NCI-H1436 (cell line): ENCODE results near the gene MYOG.
A peak's percentile ranks its signal among the peaks of the same experiment; 100 is the strongest.

Experiments
- DNase-seq: peaks from one replicate; lab custom pipeline; 2025; lab: John Stamatoyannopoulos, UW

The MYOG gene

GRCh38 chr1:203072002-203072602, 13.7 kb downstream of the MYOG start:
- DNase-seq: no peak

GRCh38 chr1:203069030-203069747, 16.6 kb downstream of the MYOG start:
- DNase-seq: no peak

DNA sequence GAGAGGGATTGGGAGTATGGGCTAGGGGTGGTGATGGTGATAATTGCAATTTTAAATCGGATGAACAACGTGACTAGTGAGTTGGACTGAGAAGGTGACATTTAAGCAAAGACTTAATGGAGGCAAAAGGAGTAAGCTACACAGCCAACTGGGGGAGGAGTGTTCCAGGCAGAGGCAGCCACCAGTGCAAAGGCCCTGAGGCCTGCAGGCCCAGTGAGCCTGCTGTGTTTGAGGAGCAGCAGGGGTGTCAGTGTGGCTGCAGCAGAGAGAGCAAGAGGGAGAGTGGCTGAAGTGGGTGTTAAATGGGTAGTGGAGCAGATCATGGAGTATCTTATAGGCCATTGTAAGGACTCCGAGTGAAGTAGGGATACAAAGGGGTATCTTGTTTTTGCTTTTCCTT, 18.8 kb downstream of the MYOG start:
- DNase-seq: no peak

DNA sequence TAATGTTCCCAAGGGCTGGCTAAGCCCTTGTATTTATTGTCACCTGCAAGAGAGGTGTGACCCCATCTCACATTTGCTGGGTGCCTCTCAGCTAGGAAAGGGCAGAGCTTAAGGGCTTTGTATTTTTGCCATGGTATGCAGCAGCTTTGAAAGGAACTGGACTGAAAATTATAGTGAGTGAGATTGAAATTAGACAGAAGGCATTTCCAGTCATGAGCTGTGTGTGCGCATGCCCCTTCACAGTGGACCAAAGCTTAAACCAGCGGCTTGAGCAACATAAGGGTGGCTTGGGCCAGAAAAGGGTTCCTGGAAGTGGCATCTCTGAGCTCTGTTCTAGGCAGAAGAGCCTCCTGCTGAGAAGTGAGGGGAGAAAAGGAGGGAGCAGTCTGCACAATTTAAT, 19.8 kb downstream of the MYOG start:
- no peak for DNase-seq

GRCh38 chr1:203065191-203065590, 20.6 kb downstream of the MYOG start:
- no peak for DNase-seq

DNA sequence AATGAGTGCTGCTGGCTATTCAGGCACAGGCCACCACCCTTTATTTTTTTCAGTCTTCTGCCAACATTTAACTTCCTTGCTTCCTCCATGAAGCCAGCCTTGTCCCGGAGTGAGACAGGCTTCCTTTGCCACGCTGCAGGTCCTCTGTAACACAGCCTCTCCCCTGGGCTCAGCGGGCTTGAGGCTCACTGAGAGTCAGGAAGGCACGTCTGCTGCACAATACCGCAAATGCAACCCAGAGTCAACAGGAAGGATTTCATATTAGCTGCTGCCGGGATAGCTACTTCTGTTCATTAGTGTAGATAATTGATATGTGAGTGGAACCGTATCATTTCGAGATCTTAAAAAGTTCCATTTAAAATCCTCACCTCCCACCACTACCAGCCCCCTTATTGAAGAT, 22.5 kb downstream of the MYOG start:
- DNase-seq: no peak

GRCh38 chr1:203060115-203060514, 25.7 kb downstream of the MYOG start:
- no peak for DNase-seq

DNA sequence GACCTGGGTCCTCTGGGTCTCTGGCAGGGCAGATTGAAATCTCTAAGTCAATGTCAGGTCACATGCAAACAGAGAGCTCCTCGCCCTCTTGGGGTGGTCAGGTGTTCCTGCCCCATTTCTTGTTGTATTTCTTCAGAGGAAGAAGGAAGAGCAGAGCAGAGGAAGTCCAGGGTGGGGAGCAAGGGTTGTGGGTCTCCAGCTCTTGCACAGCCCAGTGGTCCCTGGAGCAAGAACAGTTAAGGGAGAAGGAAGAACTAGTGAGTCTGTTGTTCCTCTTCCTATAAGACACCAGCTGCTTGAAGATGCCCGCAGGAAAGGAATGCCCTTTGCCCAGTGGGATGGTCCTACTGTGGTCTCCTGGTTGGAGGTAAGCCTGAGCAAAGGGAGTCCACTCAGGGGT, 26.3 kb downstream of the MYOG start:
- DNase-seq: no peak

- no peak for DNase-seq
Measured at GRCh38 chr1:203058676-203058935, 27.2 kb downstream of the MYOG start.

DNA sequence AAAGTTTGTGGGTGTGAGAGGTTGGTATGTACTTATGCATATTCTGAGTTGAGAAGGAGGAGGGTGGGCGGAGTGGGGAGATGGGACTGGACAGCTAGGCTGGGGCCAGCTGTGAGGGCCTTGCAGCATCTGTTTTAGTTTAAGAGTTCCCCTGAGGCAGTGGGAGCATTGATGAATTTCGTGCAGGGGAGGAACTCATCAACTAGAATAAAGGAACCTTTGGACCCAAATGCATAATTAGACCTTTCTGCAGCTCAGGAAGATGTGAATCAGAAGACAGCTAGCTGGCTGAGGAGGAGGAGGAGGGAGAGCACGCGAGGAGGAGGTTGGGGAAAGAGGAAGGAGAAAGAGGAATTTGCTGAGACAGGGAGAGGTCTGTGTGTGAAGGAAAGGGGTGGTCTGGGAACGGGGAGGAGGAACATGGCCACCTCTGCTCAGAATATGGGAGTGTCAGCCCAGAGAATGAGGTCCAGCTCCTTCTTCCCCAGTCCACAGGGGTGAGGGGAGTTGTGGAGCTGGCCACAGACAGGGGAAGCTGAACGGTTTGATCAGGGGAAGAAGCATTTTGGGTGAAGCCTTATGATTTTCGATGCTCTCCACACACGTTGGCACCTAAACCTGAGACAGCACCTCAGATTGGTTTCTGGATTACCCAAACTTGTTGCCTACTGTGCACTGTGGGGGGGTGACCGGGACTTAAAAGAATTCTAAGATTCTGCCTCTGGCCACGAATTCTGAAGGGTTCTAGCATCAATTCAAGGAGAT, 27.7 kb downstream of the MYOG start:
- no peak for DNase-seq

DNA sequence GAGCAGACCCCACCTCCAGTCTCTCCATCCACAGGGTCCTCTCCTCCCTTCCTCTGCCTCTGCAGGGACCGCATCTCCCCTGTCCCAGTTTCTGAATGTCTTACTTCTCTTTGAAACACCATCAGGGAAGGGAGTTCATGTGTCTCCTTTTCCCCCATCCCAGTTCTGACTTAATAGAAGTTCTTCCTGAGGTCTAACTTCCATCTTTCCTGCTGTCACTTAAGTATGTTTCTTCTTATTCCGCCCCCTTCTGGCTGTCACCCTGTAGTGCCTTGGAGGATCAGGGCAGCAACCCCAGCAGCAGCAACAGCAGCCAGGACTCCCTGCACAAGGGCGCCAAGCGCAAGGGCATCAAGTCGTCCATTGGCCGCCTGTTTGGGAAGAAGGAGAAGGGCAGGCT, 29.3 kb downstream of the MYOG start:
- DNase-seq: no peak

DNA sequence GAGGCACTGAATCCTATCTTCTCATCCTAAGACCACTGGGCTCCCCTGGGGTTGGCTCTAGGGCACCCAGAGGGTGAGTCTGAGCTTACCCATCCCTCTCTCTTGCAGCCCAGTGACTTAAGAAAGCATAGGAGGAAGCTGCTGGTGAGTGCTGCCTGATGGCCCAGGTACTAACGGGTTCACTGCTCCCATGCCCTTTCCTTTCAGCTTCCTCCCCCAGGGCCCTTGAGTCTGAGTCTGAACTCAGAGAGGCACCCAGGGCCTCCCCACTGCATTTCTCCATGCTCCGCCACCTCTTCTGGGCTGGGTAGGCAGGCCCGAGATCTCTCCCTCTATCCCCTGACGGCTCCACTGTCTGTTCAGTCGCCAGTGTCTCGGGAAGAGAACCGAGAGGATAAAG, 29.8 kb downstream of the MYOG start:
- no peak for DNase-seq

DNA sequence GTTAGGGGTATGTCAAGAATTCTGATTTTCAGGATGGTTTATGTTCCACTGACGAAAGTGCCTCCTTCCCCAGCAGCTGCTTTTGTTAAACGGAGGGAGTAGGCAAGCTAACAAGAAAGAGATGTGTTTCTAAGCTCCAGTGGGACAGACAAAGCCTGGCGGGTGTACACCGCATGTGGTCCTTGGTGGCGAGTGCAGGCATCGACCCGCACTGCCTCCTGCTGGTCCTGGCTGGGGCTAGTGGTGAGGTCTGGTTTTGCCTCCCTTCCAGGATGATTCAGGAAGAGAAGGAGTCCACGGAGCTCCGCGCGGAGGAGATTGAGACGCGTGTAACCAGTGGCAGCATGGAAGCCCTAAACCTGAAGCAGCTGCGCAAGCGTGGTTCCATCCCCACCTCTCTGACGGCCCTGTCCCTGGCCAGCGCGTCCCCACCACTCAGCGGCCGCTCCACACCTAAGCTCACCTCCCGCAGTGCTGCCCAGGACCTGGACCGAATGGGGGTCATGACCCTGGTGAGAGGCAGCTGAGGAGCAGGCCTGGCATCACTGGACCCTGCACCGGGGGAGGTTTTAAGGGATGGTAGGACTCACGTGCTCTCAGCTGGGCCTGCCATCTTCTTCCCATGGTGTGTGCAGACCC, 30.5 kb downstream of the MYOG start:
- DNase-seq: no peak

DNA sequence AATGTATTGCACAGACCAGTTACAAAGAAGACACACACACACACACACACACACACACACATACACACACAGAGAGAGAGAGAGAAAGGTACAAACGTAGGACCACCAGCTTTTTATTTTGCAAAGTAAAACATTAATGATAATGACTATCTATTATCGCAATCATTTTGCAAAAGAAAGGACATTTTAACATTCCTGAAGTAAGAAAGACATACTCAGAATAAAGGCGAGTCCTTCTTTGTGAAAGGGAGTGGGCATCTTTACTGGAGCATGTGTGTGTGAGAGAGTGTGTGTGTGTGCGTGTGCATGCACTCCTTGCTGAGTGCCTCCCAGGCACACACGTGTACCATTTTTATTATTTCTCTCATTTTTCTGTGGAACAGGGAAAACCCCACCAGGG, 31.2 kb downstream of the MYOG start:
- no peak for DNase-seq

DNA sequence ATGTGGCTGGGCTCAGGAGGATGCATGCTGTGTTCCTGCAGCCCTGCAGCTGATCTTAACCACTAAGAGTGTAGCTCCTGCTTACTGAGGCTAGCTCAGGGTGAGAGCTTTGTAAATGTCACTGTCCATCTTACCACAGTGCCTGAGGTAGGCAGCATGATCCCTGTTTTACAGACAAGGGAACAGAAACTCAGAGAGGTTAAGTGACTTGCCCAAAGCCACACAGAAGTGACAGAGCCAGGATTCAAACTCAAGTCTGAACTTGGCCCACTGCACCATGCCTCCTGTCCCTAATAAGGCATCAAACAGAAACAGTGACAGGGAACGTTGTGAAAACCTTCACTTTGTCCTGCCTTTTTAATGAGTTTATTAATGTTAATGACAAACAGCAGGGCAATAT, 31.6 kb downstream of the MYOG start:
- no peak for DNase-seq

- DNase-seq: no peak
Measured at GRCh38 chr1:203052601-203053000, 33.2 kb downstream of the MYOG start.

- peak; percentile 62 for DNase-seq
Measured at GRCh38 chr1:203051841-203052324, 33.9 kb downstream of the MYOG start.

GRCh38 chr1:203050826-203051225, 35.0 kb downstream of the MYOG start:
- DNase-seq: no peak

DNA sequence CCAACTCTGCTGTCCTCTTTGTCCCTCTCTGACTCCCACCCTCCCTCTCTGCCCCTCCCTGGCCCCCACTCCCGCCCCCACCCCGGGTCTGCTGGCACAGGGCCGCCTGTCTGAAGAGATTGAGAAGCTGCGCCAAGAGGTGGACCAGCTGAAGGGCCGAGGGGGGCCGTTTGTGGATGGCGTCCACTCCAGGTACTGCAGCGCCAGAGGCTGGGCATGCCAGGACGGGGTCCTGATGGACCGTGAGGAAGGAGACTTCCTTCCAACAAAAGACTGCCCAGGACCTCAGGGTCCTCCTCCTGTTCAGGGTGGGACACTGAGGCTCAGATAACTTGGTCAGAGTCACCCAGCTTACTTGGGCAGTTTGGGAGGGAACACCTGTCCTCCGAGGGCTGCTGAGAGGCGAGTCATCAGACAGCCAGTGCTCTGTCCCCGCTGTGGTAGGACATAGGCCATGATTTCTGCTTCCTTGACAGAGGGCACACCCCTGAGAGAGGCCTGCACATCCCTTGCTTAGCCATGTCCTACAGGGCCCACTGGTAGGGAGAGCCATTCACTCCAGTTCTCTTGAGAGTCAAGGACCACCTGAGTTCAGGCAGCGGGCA, 36.1 kb downstream of the MYOG start:
- no peak for DNase-seq

DNA sequence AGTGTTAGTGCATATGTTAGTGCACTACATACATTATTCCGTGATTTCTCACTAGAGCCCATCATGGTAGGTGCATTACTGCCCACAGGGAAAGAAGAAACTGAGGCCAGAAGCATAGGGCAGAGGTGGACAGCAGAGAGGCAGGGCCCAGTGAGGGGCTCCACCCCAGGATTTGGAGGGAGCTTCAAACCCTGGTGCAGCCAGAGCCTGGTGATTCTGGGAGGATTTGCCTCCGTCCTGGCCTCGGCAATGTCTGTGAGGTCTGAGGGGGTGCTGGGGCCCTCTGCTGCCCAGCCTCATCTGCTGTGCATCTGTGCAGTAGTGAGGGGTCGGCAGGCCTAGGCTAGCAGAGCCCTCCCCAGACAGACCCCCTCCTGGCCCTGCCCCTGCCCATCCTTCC, 36.7 kb downstream of the MYOG start:
- DNase-seq: no peak

- no peak for DNase-seq
Measured at GRCh38 chr1:203048555-203049051, 37.2 kb downstream of the MYOG start.

DNA sequence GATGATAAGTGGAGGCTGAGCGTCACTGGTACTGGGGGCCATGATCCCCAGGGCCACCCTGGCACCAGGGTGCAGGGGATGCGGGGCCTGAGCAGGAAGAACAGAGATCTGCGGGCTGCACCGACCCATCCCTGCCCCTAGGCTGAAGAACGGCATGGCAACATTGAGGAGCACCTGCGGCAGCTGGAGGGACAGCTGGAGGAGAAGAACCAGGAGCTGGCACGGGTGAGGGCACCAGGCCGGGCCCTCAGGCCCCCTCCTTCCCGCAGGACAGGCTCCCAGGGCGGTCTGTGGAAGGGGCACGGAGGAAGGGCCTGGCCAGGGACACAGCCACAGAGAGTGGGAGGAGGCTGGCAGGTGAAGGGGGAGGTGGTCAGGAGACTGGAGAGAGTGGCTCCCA, 37.7 kb downstream of the MYOG start:
- DNase-seq: no peak
